ENCODE results near the gene HMSD. TPM values are rescaled to one million over a fixed set of nuclear protein-coding genes. Genes with fewer than 3 reads are reported as not detected.

Gene HMSD
- total RNA-seq, 1 donor from 2014 or later = 0.25 TPM

Other genes starting within 250 kb of the HMSD start
- not detected for gene SERPINB11, start 246.3 kb upstream of the HMSD start, total RNA-seq
- not detected for gene SERPINB7, start 173.9 kb upstream of the HMSD start, total RNA-seq
- under 0.01 TPM for gene SERPINB2, start 61.6 kb upstream of the HMSD start, total RNA-seq
- not detected for gene SERPINB10, start 41.3 kb upstream of the HMSD start, total RNA-seq
- 0.98 TPM for gene SERPINB8, start 20.8 kb downstream of the HMSD start, total RNA-seq
- gene LINC00305, start 199.8 kb downstream of the HMSD start, total RNA-seq = not detected